WTC11 (cell line): Measurements from ENCODE around the gene EP400. TPM values are rescaled to one million over a fixed set of nuclear protein-coding genes. Genes with fewer than 3 reads are reported as not detected.

ENCODE experiments used
- ATAC-seq: fragments of 200-7000 bp; cut with Tn5 transposase; 2 replicates; pipeline ENCODE4 v1.10.0; 2021; ENCODE audit warnings: mild to moderate bottlenecking, moderate library complexity
- CTCF ChIA-PET: fragments of 300-600 bp; sonication (Branson Sonifier 250); formaldehyde crosslinking; loops from one replicate; lab custom pipeline; 2021; ENCODE audit warnings: antibody characterized with exemption; lab: Charles Lee
- POLR2A ChIA-PET: fragments of 350-600 bp; sonication (Branson Sonifier 250); formaldehyde crosslinking; loops from one replicate; lab custom pipeline; 2021; ENCODE audit warnings: antibody characterized with exemption; lab: Charles Lee
- DNase-seq: peaks from one replicate; pipeline ENCODE4 v3.0.0; 2021; ENCODE audit warnings: low spot score
- H3K27ac Mint-ChIP-seq: 2 replicates; pipeline ENCODE4 v1.8.0; 2021; ENCODE audit warnings: mixed read lengths
- H3K27me3 Mint-ChIP-seq: 2 replicates; pipeline ENCODE4 v1.8.0; 2021; ENCODE audit warnings: low read depth, mild to moderate bottlenecking, moderate library complexity, mixed read lengths
- H3K36me3 Mint-ChIP-seq: 2 replicates; pipeline ENCODE4 v1.8.0; 2021; ENCODE audit warnings: mixed read lengths
- H3K4me1 Mint-ChIP-seq: 2 replicates; pipeline ENCODE4 v1.8.0; 2022; ENCODE audit warnings: mixed read lengths
- H3K4me3 Mint-ChIP-seq: 2 replicates; pipeline ENCODE4 v1.8.0; 2021; ENCODE audit warnings: mild to moderate bottlenecking, moderate library complexity, mixed read lengths
- H3K9me3 Mint-ChIP-seq: 2 replicates; pipeline ENCODE4 v1.8.0; 2021; ENCODE audit warnings: mixed read lengths
- CBFB ChIP-seq: sonication (generic); formaldehyde crosslinking; IDR thresholded peaks from 2 replicates; pipeline ENCODE4 v1.8.1; 2022; ENCODE audit warnings: mild to moderate bottlenecking, low read depth, missing genetic modification reagents
- ESRRA ChIP-seq: sonication (generic); formaldehyde crosslinking; IDR thresholded peaks from 2 replicates; pipeline ENCODE4 v1.8.1; 2022; ENCODE audit warnings: mild to moderate bottlenecking, missing genetic modification reagents, borderline replicate concordance
- JAZF1 ChIP-seq: fragments of 250-450 bp; sonication (Bioruptor Pico); IDR thresholded peaks from 2 replicates; pipeline ENCODE4 v1.9.0; 2021; ENCODE audit warnings: moderate library complexity, mild to moderate bottlenecking, inconsistent platforms
- JUN ChIP-seq: sonication (generic); formaldehyde crosslinking; IDR thresholded peaks from 2 replicates; pipeline ENCODE4 v1.8.0; 2023; ENCODE audit warnings: mild to moderate bottlenecking, missing genetic modification reagents
- NFE2L1 ChIP-seq: sonication (generic); formaldehyde crosslinking; IDR thresholded peaks from 2 replicates; pipeline ENCODE4 v1.8.1; 2023; ENCODE audit warnings: missing genetic modification reagents
- NFYB ChIP-seq: sonication (generic); formaldehyde crosslinking; conservative IDR thresholded peaks from 2 replicates; pipeline ENCODE4 v1.8.0; 2022; ENCODE audit warnings: low read depth, missing genetic modification reagents
- SOX15 ChIP-seq: fragments of 250-450 bp; sonication (Bioruptor Pico); IDR thresholded peaks from 2 replicates; pipeline ENCODE4 v1.9.0; 2021; ENCODE audit warnings: mild to moderate bottlenecking
- ZNF121 ChIP-seq: sonication (generic); formaldehyde crosslinking; IDR thresholded peaks from 2 replicates; pipeline ENCODE4 v1.8.0; 2023; ENCODE audit warnings: missing genetic modification reagents
- ZNF263 ChIP-seq: sonication (generic); formaldehyde crosslinking; IDR thresholded peaks from 2 replicates; pipeline ENCODE4 v1.8.1; 2022; ENCODE audit warnings: low read depth, mild to moderate bottlenecking, moderate library complexity, missing genetic modification reagents
- ZNF317 ChIP-seq: sonication (generic); formaldehyde crosslinking; IDR thresholded peaks from 2 replicates; pipeline ENCODE4 v1.8.1; 2023; ENCODE audit warnings: low read depth, mild to moderate bottlenecking, moderate library complexity, missing genetic modification reagents, borderline replicate concordance
- total RNA-seq: library from RNA; stranded (reverse); gene quantifications from 3 replicates; pipeline ENCODE4 v1.2.3, GENCODE V29; 2021
- TF ChIP-seq, protein P1 (sequence below): sonication (generic); formaldehyde crosslinking; conservative IDR thresholded peaks from 2 replicates; pipeline ENCODE4 v1.8.1; 2022; ENCODE audit warnings: mild to moderate bottlenecking, missing genetic modification reagents
- TF ChIP-seq, protein P2 (sequence below): sonication (generic); formaldehyde crosslinking; IDR thresholded peaks from 2 replicates; pipeline ENCODE4 v1.8.0; 2022; ENCODE audit warnings: mild to moderate bottlenecking, missing genetic modification reagents
- TF ChIP-seq, protein P3 (sequence below): sonication (generic); formaldehyde crosslinking; IDR thresholded peaks from 2 replicates; pipeline ENCODE4 v1.8.0; 2022; ENCODE audit warnings: missing genetic modification reagents
- TF ChIP-seq, protein P4 (sequence below): fragments of 250-450 bp; sonication (Bioruptor Pico); IDR thresholded peaks from 2 replicates; pipeline ENCODE4 v1.9.0; 2021; ENCODE audit warnings: mild to moderate bottlenecking, borderline replicate concordance
- TF ChIP-seq, protein P5 (sequence below): sonication (generic); formaldehyde crosslinking; IDR thresholded peaks from 2 replicates; pipeline ENCODE4 v1.8.0; 2022; ENCODE audit warnings: mild to moderate bottlenecking, missing genetic modification reagents
- TF ChIP-seq, protein P6 (sequence below): sonication (generic); formaldehyde crosslinking; IDR thresholded peaks from 2 replicates; pipeline ENCODE4 v1.8.0; 2023; ENCODE audit warnings: missing genetic modification reagents

The EP400 gene
- total RNA-seq, 1 experiment from 2014 or later = 75.8 TPM

DNA sequence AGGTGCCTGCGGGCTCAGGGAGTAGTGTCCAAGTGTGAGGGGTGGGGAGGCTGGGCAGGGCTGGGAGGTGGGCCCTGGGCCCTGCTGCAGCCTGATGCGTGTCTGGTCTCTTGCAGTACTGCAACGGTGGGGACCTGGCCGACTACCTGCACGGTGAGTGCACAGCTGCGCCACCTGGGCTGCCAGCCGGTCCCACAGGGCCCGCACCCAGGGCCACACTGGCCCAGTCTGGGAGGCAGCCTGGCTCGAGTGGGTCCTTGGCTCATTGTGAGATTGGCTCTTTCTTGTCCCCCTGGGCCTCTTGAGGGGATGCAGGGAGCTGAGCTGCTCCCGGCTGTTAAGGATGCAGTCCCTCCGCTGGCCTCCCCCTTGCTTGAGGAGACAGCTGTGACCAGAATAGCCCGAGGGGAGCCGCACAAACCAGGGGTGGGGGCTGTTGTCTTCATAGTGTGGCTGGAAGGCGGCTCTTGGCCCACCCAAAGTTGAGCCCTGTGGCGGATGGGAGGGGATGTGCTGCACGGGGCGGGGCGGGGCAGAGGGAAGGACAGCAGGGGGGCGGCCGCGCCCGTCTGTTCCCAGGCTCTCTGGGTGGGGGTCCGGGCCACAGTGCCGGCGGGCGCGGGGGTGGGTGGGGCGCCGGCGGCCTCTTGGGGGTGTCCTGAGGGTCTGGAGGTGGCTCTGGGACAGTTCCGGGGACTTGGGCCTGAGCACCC is 42.2 kb upstream of the EP400 start:
- TF ChIP-seq NFYB (CRISPR knock-in tag) = no peak
- TF ChIP-seq, protein P1, sequence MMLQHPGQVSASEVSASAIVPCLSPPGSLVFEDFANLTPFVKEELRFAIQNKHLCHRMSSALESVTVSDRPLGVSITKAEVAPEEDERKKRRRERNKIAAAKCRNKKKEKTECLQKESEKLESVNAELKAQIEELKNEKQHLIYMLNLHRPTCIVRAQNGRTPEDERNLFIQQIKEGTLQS (CRISPR knock-in tag) = no peak
- no peak for TF ChIP-seq ESRRA
- TF ChIP-seq, protein P2, sequence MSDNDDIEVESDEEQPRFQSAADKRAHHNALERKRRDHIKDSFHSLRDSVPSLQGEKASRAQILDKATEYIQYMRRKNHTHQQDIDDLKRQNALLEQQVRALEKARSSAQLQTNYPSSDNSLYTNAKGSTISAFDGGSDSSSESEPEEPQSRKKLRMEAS (CRISPR knock-in tag) = no peak
- TF ChIP-seq, all 79 proteins: peak for 0
- Mint-ChIP-seq H3K4me1 (no peaks in the 10 kb centered on the region), H3K36me3 (peaks cover 7% of the 10 kb centered on the region; the same call in 1 of the 2 replicates), H3K9me3 (no peaks in the 10 kb centered on the region), H3K4me3 (no peak overlapping the region), H3K27ac (no peak overlapping the region), H3K27me3 (no peaks in the 10 kb centered on the region)
- DNase-seq (no peak), ATAC-seq (no peak)
- CTCF ChIA-PET = no interaction called here
- POLR2A ChIA-PET = no interaction called here

DNA sequence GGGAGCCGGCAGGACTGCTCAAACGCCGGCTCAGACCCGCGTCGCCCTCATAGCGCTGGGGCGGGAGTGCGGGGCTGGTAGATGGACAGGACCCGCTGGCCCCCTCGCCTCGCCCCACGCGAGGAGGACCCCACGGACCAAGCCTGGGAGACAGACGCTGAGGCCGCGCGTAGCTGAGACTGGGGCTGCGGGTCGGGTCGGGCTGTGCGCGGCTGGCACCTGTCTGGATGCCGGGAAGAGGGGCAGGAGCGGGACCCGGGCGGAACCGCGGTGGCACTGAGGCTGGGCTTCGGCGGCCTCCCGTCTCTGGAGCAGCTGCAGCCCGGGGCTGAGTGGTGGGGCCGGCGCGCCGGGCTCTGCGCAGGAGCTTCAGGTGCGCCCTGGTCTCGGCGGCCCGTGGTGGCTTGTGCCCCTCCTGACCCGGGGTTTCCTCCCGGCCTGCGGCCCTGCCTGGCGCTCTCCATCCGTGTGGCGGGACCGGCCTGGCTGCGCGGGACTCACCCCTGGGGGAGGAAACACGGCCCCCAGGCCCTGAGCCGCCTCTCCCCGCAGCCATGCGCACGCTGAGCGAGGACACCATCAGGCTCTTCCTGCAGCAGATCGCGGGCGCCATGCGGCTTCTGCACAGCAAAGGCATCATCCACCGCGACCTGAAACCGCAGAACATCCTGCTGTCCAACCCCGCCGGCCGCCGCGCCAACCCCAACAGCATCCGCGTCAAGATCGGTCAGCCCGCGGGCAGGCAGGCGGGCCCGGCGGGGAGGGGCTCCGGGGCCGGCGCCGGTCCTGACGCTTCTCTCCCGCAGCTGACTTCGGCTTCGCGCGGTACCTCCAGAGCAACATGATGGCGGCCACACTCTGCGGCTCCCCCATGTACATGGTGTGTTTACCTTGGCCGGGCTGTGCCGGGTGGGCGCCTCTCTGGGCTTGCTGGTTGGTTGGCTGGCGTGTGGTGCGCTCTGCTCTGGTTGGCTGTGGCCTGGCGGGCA is 41.4 kb upstream of the EP400 start:
- POLR2A ChIA-PET = no interaction called here
- H3K4me1 Mint-ChIP-seq = no peaks in the 10 kb centered on the region
- H3K27me3 Mint-ChIP-seq = no peaks in the 10 kb centered on the region
- ATAC-seq (no peak), DNase-seq (no peak)
- CTCF ChIA-PET = no interaction called here
- H3K4me3 Mint-ChIP-seq = no peak overlapping the region
- peaks cover 7% of the 10 kb centered on the region for H3K36me3 Mint-ChIP-seq
- no peak overlapping the region; the same call in 1 of the 2 replicates for H3K27ac Mint-ChIP-seq
- TF ChIP-seq, protein P3, sequence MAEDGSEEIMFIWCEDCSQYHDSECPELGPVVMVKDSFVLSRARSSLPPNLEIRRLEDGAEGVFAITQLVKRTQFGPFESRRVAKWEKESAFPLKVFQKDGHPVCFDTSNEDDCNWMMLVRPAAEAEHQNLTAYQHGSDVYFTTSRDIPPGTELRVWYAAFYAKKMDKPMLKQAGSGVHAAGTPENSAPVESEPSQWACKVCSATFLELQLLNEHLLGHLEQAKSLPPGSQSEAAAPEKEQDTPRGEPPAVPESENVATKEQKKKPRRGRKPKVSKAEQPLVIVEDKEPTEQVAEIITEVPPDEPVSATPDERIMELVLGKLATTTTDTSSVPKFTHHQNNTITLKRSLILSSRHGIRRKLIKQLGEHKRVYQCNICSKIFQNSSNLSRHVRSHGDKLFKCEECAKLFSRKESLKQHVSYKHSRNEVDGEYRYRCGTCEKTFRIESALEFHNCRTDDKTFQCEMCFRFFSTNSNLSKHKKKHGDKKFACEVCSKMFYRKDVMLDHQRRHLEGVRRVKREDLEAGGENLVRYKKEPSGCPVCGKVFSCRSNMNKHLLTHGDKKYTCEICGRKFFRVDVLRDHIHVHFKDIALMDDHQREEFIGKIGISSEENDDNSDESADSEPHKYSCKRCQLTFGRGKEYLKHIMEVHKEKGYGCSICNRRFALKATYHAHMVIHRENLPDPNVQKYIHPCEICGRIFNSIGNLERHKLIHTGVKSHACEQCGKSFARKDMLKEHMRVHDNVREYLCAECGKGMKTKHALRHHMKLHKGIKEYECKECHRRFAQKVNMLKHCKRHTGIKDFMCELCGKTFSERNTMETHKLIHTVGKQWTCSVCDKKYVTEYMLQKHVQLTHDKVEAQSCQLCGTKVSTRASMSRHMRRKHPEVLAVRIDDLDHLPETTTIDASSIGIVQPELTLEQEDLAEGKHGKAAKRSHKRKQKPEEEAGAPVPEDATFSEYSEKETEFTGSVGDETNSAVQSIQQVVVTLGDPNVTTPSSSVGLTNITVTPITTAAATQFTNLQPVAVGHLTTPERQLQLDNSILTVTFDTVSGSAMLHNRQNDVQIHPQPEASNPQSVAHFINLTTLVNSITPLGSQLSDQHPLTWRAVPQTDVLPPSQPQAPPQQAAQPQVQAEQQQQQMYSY (CRISPR knock-in tag) = 0 out of 2 replicates have a peak, but pooled peaks have one; percentile 18
- TF ChIP-seq, protein P4, sequence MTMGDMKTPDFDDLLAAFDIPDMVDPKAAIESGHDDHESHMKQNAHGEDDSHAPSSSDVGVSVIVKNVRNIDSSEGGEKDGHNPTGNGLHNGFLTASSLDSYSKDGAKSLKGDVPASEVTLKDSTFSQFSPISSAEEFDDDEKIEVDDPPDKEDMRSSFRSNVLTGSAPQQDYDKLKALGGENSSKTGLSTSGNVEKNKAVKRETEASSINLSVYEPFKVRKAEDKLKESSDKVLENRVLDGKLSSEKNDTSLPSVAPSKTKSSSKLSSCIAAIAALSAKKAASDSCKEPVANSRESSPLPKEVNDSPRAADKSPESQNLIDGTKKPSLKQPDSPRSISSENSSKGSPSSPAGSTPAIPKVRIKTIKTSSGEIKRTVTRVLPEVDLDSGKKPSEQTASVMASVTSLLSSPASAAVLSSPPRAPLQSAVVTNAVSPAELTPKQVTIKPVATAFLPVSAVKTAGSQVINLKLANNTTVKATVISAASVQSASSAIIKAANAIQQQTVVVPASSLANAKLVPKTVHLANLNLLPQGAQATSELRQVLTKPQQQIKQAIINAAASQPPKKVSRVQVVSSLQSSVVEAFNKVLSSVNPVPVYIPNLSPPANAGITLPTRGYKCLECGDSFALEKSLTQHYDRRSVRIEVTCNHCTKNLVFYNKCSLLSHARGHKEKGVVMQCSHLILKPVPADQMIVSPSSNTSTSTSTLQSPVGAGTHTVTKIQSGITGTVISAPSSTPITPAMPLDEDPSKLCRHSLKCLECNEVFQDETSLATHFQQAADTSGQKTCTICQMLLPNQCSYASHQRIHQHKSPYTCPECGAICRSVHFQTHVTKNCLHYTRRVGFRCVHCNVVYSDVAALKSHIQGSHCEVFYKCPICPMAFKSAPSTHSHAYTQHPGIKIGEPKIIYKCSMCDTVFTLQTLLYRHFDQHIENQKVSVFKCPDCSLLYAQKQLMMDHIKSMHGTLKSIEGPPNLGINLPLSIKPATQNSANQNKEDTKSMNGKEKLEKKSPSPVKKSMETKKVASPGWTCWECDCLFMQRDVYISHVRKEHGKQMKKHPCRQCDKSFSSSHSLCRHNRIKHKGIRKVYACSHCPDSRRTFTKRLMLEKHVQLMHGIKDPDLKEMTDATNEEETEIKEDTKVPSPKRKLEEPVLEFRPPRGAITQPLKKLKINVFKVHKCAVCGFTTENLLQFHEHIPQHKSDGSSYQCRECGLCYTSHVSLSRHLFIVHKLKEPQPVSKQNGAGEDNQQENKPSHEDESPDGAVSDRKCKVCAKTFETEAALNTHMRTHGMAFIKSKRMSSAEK (CRISPR knock-in tag) = no peak
- no peaks in the 10 kb centered on the region for H3K9me3 Mint-ChIP-seq

DNA sequence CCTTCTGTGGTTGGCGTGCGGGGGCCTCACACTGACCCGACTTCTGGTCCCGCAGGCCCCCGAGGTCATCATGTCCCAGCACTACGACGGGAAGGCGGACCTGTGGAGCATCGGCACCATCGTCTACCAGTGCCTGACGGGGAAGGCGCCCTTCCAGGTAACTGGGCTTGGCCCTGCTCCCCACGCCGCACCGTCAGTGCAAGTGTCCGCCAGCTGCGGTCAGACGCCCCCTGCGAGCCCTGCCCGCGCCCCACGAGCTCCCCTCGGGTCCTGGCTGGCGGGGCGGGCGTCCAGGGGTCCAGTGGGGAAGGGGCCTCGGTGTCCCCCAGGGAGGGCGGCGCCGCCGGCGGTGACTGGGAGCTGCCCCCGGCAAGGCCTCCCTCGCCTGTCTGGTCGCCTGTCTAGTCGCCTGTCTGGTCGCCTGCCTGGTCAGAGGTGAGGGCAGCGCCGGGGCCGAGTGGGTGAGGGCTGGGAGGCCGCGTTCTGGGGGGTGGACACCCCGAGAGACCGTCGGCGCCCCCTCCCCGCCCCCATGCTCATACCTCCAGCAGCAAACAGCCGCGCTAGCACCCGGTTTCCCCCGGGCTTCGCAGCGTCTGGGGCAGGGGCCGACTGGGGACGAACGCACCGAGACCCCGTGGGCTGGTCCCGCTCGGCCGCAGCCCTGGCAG is 40.5 kb upstream of the EP400 start:
- no peak for DNase-seq
- CTCF ChIA-PET = no interaction called here
- Mint-ChIP-seq H3K4me3 (no peak overlapping the region), H3K9me3 (no peaks in the 10 kb centered on the region), H3K27me3 (no peaks in the 10 kb centered on the region), H3K4me1 (no peaks in the 10 kb centered on the region), H3K27ac (no peak overlapping the region), H3K36me3 (peaks cover 8% of the 10 kb centered on the region)
- POLR2A ChIA-PET = no interaction called here
- ATAC-seq = no peak
- no peak for TF ChIP-seq NFE2L1 (CRISPR knock-in tag)
- TF ChIP-seq JAZF1 = no peak
- TF ChIP-seq ZNF121 (CRISPR knock-in tag) = no peak
- no peak for TF ChIP-seq SOX15 (CRISPR knock-in tag)
- no peak for TF ChIP-seq ZNF263 (CRISPR knock-in tag)
- TF ChIP-seq, protein P5, sequence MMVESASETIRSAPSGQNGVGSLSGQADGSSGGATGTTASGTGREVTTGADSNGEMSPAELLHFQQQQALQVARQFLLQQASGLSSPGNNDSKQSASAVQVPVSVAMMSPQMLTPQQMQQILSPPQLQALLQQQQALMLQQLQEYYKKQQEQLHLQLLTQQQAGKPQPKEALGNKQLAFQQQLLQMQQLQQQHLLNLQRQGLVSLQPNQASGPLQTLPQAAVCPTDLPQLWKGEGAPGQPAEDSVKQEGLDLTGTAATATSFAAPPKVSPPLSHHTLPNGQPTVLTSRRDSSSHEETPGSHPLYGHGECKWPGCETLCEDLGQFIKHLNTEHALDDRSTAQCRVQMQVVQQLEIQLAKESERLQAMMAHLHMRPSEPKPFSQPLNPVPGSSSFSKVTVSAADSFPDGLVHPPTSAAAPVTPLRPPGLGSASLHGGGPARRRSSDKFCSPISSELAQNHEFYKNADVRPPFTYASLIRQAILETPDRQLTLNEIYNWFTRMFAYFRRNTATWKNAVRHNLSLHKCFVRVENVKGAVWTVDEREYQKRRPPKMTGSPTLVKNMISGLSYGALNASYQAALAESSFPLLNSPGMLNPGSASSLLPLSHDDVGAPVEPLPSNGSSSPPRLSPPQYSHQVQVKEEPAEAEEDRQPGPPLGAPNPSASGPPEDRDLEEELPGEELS = no peak
- no peak for TF ChIP-seq JUN (CRISPR knock-in tag)
- TF ChIP-seq CBFB = no peak
- TF ChIP-seq ZNF317 (CRISPR knock-in tag) = no peak
- TF ChIP-seq, protein P6, sequence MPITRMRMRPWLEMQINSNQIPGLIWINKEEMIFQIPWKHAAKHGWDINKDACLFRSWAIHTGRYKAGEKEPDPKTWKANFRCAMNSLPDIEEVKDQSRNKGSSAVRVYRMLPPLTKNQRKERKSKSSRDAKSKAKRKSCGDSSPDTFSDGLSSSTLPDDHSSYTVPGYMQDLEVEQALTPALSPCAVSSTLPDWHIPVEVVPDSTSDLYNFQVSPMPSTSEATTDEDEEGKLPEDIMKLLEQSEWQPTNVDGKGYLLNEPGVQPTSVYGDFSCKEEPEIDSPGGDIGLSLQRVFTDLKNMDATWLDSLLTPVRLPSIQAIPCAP (CRISPR knock-in tag) = no peak
